DND-41 (cell line): ENCODE results near the gene RGS3.

Source experiments
- EZH2 ChIP-seq: IDR thresholded peaks from 3 replicates; pipeline ENCODE4 v1.6.1; 2012; ENCODE audit warnings: borderline replicate concordance, low read depth, mild to moderate bottlenecking, moderate library complexity, low read length, inconsistent platforms; ENCODE audit not compliant: severe bottlenecking
- TF ChIP-seq, protein P1 (sequence below): IDR thresholded peaks from 2 replicates; pipeline ENCODE4 v1.5.1; 2012; ENCODE audit warnings: borderline replicate concordance, low read length, moderate library complexity, mild to moderate bottlenecking; ENCODE audit not compliant: poor library complexity, severe bottlenecking; ENCODE audit errors: extremely low read depth

DNA sequence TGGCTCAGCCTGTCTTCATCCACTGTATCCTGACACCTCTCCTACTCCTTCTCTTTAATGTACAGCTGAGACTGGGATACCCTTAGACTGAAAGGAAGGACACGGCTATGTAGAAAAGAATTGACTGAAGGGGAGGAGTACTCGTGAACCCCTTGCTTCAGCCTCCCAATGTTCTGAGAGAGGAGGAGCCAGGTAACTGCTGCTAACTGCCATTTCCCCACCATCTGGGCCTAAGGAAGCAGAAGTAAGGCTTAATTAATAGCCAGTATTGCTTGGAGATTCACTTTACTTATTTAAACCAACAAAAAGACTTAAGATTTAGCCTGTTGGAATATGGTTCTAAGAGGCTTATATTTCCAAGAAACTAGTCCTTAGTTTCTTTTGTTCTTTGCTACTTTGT is 18.8 kb upstream of the RGS3 start:
- TF ChIP-seq, protein P1, sequence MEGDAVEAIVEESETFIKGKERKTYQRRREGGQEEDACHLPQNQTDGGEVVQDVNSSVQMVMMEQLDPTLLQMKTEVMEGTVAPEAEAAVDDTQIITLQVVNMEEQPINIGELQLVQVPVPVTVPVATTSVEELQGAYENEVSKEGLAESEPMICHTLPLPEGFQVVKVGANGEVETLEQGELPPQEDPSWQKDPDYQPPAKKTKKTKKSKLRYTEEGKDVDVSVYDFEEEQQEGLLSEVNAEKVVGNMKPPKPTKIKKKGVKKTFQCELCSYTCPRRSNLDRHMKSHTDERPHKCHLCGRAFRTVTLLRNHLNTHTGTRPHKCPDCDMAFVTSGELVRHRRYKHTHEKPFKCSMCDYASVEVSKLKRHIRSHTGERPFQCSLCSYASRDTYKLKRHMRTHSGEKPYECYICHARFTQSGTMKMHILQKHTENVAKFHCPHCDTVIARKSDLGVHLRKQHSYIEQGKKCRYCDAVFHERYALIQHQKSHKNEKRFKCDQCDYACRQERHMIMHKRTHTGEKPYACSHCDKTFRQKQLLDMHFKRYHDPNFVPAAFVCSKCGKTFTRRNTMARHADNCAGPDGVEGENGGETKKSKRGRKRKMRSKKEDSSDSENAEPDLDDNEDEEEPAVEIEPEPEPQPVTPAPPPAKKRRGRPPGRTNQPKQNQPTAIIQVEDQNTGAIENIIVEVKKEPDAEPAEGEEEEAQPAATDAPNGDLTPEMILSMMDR = no peak
- no peak for TF ChIP-seq EZH2
